ENCODE measurements around the gene HIPK1. TPM values are rescaled to one million over a fixed set of nuclear protein-coding genes. Genes with fewer than 3 reads are reported as not detected.
"Not testable (repeated sequence)": the region's sequence is repeated elsewhere in the genome, so short reads cannot be mapped to it uniquely, and the experiment has no call there.

HIPK1 gene
- total RNA-seq, 6 experiments from 2014 or later, result 34.6 to 49.1 (median 38.7) TPM

- H3K9me3 Mint-ChIP-seq, result no peaks in the 10 kb centered on the region
- H3K36me3 Mint-ChIP-seq (ENCODE audit: low read depth), result peaks cover 5% of the 10 kb centered on the region; the same call in 1 of the 2 replicates
- H3K4me3 Mint-ChIP-seq, result no peak overlapping the region
- no peak overlapping the region for H3K27ac Mint-ChIP-seq
- peaks cover 32% of the 10 kb centered on the region for H3K4me1 Mint-ChIP-seq (ENCODE audit: low read depth)
- peaks cover 5% of the 10 kb centered on the region for H3K27me3 Mint-ChIP-seq (ENCODE audit: insufficient read depth)
- TF ChIP-seq CTCF (IDR thresholded peaks at IDR 0.05), result no peak
- DNase-seq, result no peak
These were observed 86.0 kb downstream of the HIPK1 start for GRCh38 chr1:114015075-114015474.

DNA sequence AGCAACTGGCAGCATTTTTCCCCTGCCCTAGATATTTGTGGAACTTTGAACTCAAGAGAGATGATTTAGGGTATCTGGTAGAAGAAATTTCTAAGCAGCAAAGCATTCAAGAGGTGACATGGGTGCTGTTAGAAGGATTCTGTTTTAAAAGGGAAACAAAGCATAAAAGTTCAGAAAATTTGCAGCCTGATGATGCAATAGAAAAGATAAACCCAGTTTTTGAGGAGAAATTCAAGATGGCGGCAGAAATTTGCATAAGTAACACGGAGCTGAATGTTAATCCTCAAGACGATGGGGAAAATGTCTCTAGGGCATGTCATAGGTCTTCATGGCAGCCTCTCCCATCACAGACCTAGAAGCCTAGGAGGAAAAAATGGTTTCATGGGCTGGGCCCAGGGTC, 90.6 kb downstream of the HIPK1 start:
- not testable (repeated sequence) for H3K4me1 Mint-ChIP-seq (ENCODE audit: low read depth); H3K27ac Mint-ChIP-seq; DNase-seq; H3K4me3 Mint-ChIP-seq; H3K36me3 Mint-ChIP-seq (ENCODE audit: low read depth); H3K9me3 Mint-ChIP-seq
- peaks cover 12% of the 10 kb centered on the region for H3K27me3 Mint-ChIP-seq (ENCODE audit: insufficient read depth)

GRCh38 chr1:114021665-114022099, 92.6 kb downstream of the HIPK1 start:
- TF ChIP-seq CTCF (IDR thresholded peaks at IDR 0.05), result no peak
- Mint-ChIP-seq H3K27me3 (ENCODE audit: insufficient read depth) (peaks cover 16% of the 10 kb centered on the region), H3K36me3 (ENCODE audit: low read depth) (peaks cover 5% of the 10 kb centered on the region; the same call in 1 of the 2 replicates), H3K27ac (no peak overlapping the region), H3K9me3 (no peaks in the 10 kb centered on the region), H3K4me1 (ENCODE audit: low read depth) (peaks cover 12% of the 10 kb centered on the region), H3K4me3 (no peak overlapping the region)
- DNase-seq, result no peak

- no peak overlapping the region for H3K4me3 Mint-ChIP-seq
- H3K27ac Mint-ChIP-seq, result no peak overlapping the region
- H3K9me3 Mint-ChIP-seq, result no peaks in the 10 kb centered on the region
- TF ChIP-seq CTCF (IDR thresholded peaks at IDR 0.05), result no peak
- H3K4me1 Mint-ChIP-seq (ENCODE audit: low read depth), result peaks cover 23% of the 10 kb centered on the region
- no peak for DNase-seq
- H3K27me3 Mint-ChIP-seq (ENCODE audit: insufficient read depth), result peaks cover 14% of the 10 kb centered on the region
- H3K36me3 Mint-ChIP-seq (ENCODE audit: low read depth), result peaks cover 5% of the 10 kb centered on the region; the same call in 1 of the 2 replicates
These were observed 93.8 kb downstream of the HIPK1 start for GRCh38 chr1:114022877-114023276.

DNA sequence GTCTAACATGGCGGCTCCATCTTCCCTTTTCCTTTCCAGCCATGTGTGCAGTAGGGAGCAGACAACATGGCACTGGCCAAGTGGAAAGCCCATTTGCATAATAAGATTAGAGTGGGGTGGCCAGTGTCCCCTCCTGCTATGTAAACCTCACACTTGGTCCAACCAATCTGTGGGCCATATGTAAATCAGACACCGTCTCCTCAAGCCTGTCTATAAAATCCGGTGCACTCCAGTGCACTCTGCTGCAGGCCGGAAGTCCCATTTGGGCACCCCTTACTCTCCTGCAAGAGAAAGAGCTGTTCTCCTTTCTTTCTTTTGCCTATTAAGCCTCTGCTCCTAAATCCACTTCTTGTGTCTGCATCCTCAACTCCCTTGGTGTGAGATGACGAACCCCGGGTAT, 94.3 kb downstream of the HIPK1 start:
- no peak for DNase-seq
- H3K27ac Mint-ChIP-seq, result no peak overlapping the region
- peaks cover 14% of the 10 kb centered on the region for H3K27me3 Mint-ChIP-seq (ENCODE audit: insufficient read depth)
- H3K9me3 Mint-ChIP-seq, result no peaks in the 10 kb centered on the region
- peaks cover 23% of the 10 kb centered on the region for H3K4me1 Mint-ChIP-seq (ENCODE audit: low read depth)
- no peak for TF ChIP-seq CTCF (IDR thresholded peaks at IDR 0.05)
- H3K4me3 Mint-ChIP-seq, result no peak overlapping the region
- peaks cover 5% of the 10 kb centered on the region; the same call in 1 of the 2 replicates for H3K36me3 Mint-ChIP-seq (ENCODE audit: low read depth)

- Mint-ChIP-seq H3K9me3 (no peaks in the 10 kb centered on the region), H3K27ac (no peak overlapping the region), H3K4me1 (ENCODE audit: low read depth) (peaks cover 23% of the 10 kb centered on the region), H3K36me3 (ENCODE audit: low read depth) (peaks cover 5% of the 10 kb centered on the region; the same call in 1 of the 2 replicates), H3K4me3 (no peak overlapping the region), H3K27me3 (ENCODE audit: insufficient read depth) (peaks cover 14% of the 10 kb centered on the region)
- DNase-seq, result no peak
- TF ChIP-seq CTCF (IDR thresholded peaks at IDR 0.05), result no peak
These were observed 94.9 kb downstream of the HIPK1 start for GRCh38 chr1:114024049-114024448.
